Measurements from ENCODE around the gene TRHDE. TPM values are rescaled to one million over a fixed set of nuclear protein-coding genes. Genes with fewer than 3 reads are reported as not detected.

Gene TRHDE
- total RNA-seq, 2 donors from 2014 or later, result 3.1 to 4.1 TPM

DNA sequence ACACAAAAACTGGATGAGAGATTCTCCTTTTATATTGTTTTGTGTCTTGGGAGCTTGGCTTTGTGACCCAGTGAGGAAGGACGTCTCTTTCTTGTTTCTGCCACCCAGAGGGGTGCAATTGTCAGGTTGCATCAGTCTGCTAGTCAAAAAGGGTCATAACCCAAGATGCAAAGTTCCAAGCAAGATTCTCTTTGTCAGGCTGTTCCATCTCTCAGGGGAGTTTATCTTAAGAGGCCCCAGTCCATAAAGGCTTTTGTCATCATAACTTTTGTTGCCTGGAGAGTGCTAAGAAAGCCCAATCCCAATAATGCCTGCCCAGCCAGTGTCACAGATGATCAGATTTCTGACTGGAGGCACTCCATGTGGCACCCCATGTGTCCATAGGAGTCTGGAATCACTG is 444.9 kb downstream of the TRHDE start:
- Histone ChIP-seq H3K36me3 (no peaks in the 10 kb centered on the region), H3K4me3 (no peak overlapping the region), H3K27me3 (replicated peaks; ENCODE audit: insufficient read depth) (no peaks in the 10 kb centered on the region), H3K9me3 (no peaks in the 10 kb centered on the region), H3K27ac (no peak overlapping the region), H3K4me1 (replicated peaks) (no peaks in the 10 kb centered on the region)
- TF ChIP-seq, protein P1, sequence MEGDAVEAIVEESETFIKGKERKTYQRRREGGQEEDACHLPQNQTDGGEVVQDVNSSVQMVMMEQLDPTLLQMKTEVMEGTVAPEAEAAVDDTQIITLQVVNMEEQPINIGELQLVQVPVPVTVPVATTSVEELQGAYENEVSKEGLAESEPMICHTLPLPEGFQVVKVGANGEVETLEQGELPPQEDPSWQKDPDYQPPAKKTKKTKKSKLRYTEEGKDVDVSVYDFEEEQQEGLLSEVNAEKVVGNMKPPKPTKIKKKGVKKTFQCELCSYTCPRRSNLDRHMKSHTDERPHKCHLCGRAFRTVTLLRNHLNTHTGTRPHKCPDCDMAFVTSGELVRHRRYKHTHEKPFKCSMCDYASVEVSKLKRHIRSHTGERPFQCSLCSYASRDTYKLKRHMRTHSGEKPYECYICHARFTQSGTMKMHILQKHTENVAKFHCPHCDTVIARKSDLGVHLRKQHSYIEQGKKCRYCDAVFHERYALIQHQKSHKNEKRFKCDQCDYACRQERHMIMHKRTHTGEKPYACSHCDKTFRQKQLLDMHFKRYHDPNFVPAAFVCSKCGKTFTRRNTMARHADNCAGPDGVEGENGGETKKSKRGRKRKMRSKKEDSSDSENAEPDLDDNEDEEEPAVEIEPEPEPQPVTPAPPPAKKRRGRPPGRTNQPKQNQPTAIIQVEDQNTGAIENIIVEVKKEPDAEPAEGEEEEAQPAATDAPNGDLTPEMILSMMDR (IDR thresholded peaks at IDR 0.05), result no peak
- TF ChIP-seq POLR2A (IDR thresholded peaks at IDR 0.05) (no peak), POLR2AphosphoS5 (IDR thresholded peaks at IDR 0.05) (no peak)
- 21% methylated on average over 1 of the region's 1 CpG for WGBS
- no peak for DNase-seq (ENCODE audit: low spot score)
- intact Hi-C loops (cut with DNase I), result no loop called here

Data from prostate gland (tissue), 2 donors.